SK-N-SH (cell line): Measurements from ENCODE around the gene RAD9B.

ENCODE experiments used
- ELF1 ChIP-seq: IDR thresholded peaks from 2 replicates; pipeline ENCODE4 v1.4.0; 2012
- EP300 ChIP-seq, 2 experiments: IDR thresholded peaks; 2 replicates each; pipeline versions ENCODE4 v1.4.0 to v1.6.1; 2012; ENCODE audit warnings: borderline replicate concordance in 1 of 2, low read depth in 1 of 2, low read length in 1 of 2
- EZH2phosphoT487 ChIP-seq: fragments of 200-600 bp; sonication (generic); IDR thresholded peaks from 2 replicates; pipeline ENCODE4 v1.6.1; 2017; ENCODE audit warnings: low read depth, mixed run types, mild to moderate bottlenecking, antibody characterized with exemption, moderate library complexity, borderline replicate concordance
- GABPA ChIP-seq: IDR thresholded peaks from 2 replicates; pipeline ENCODE4 v1.4.0; 2012; ENCODE audit warnings: low read depth, mild to moderate bottlenecking
- NFIC ChIP-seq: IDR thresholded peaks from 2 replicates; pipeline ENCODE4 v1.4.0; 2012; ENCODE audit warnings: borderline replicate concordance
- YY1 ChIP-seq: IDR thresholded peaks from 2 replicates; pipeline ENCODE4 v1.4.0; 2012; ENCODE audit warnings: low read depth, mild to moderate bottlenecking
- TF ChIP-seq, protein P1 (sequence below): fragments of 150-350 bp; IDR thresholded peaks from 2 replicates; pipeline ENCODE4 v1.6.1; 2017; ENCODE audit warnings: antibody characterized with exemption, low read length, low read depth, borderline replicate concordance
- TF ChIP-seq, protein P2 (sequence below): fragments of 200-600 bp; sonication (generic); IDR thresholded peaks from 2 replicates; pipeline ENCODE4 v1.6.1; 2017; ENCODE audit warnings: antibody characterized with exemption, mild to moderate bottlenecking, moderate library complexity

DNA sequence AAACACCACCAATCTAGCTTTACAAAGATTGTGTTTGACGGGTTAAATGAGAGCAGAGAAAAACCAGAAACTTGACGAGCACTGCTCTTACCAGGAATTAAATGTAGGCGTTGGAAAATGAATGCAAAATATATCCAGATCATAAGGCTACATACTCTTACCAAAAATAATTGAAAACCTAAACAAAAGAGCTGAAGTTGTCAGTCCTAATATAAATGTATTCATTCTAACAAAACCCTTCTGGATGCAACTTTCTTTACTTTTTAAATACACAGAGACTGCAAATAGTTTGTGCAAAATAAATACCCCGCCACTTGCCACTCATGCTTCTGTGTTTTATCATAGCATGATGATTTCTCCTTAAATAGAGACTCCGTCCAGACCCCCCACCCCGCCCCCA, 32.7 kb downstream of the RAD9B start:
- TF ChIP-seq, protein P1, sequence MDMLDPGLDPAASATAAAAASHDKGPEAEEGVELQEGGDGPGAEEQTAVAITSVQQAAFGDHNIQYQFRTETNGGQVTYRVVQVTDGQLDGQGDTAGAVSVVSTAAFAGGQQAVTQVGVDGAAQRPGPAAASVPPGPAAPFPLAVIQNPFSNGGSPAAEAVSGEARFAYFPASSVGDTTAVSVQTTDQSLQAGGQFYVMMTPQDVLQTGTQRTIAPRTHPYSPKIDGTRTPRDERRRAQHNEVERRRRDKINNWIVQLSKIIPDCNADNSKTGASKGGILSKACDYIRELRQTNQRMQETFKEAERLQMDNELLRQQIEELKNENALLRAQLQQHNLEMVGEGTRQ, result no peak
- no peak for TF ChIP-seq YY1
- TF ChIP-seq ELF1, result no peak
- TF ChIP-seq EP300 (IDR thresholded peaks at IDR 0.05; ENCODE audit: borderline replicate concordance in 1 of 2, low read depth in 1 of 2, low read length in 1 of 2), result no peak
- TF ChIP-seq, protein P2, sequence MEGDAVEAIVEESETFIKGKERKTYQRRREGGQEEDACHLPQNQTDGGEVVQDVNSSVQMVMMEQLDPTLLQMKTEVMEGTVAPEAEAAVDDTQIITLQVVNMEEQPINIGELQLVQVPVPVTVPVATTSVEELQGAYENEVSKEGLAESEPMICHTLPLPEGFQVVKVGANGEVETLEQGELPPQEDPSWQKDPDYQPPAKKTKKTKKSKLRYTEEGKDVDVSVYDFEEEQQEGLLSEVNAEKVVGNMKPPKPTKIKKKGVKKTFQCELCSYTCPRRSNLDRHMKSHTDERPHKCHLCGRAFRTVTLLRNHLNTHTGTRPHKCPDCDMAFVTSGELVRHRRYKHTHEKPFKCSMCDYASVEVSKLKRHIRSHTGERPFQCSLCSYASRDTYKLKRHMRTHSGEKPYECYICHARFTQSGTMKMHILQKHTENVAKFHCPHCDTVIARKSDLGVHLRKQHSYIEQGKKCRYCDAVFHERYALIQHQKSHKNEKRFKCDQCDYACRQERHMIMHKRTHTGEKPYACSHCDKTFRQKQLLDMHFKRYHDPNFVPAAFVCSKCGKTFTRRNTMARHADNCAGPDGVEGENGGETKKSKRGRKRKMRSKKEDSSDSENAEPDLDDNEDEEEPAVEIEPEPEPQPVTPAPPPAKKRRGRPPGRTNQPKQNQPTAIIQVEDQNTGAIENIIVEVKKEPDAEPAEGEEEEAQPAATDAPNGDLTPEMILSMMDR, result no peak
- TF ChIP-seq GABPA, result no peak
- no peak for TF ChIP-seq NFIC
- no peak for TF ChIP-seq EZH2phosphoT487
